HepG2 (cell line): ENCODE results near the gene WDR45B. TPM values are rescaled to one million over a fixed set of nuclear protein-coding genes. Genes with fewer than 3 reads are reported as not detected.
A peak's percentile ranks its signal among the peaks of the same experiment; 100 is the strongest.

Experiments
- CREM ChIP-seq, 2 experiments: sonication (generic) in 1 of 2; formaldehyde crosslinking in 1 of 2; IDR thresholded peaks; 2 replicates each; pipeline versions ENCODE4 v1.4.0 to v1.6.1; 2016 to 2020; ENCODE audit warnings: antibody characterized with exemption in 1 of 2, mild to moderate bottlenecking in 1 of 2, missing genetic modification reagents in 1 of 2
- ELF4 ChIP-seq: sonication (generic); formaldehyde crosslinking; IDR thresholded peaks from 2 replicates; pipeline ENCODE4 v1.5.0; 2020; ENCODE audit warnings: missing genetic modification reagents, mild to moderate bottlenecking, moderate library complexity, borderline replicate concordance
- HDAC1 ChIP-seq: sonication (generic); formaldehyde crosslinking; IDR thresholded peaks from 2 replicates; pipeline ENCODE4 v1.5.1; 2020; ENCODE audit warnings: mild to moderate bottlenecking, missing genetic modification reagents
- NKX3-1 ChIP-seq: sonication (generic); formaldehyde crosslinking; IDR thresholded peaks from 2 replicates; pipeline ENCODE4 v1.5.0; 2020; ENCODE audit warnings: missing genetic modification reagents
- RAD51 ChIP-seq: fragments of 450-650 bp; IDR thresholded peaks from 2 replicates; pipeline ENCODE4 v1.6.1; 2016; ENCODE audit warnings: borderline replicate concordance
- ZNF33A ChIP-seq: sonication (generic); formaldehyde crosslinking; IDR thresholded peaks from 2 replicates; pipeline ENCODE4 v1.5.1; 2020; ENCODE audit warnings: missing genetic modification reagents, mild to moderate bottlenecking, moderate library complexity, borderline replicate concordance
- polyA plus RNA-seq, 8 experiments: library from polyadenylated mRNA; depleted of rRNA in 3 of 8; stranded (reverse) in 7 of 8; unstranded in 1 of 8; fragments of >200 nt; fragmentation: Illumina TruSeq in 4 of 8; extraction: Trizol in 4 of 8; gene quantifications; 2 replicates each; pipeline versions ENCODE4 v1.2.1 to v1.2.3, GENCODE V29; 2011 to 2016; ENCODE audit warnings: low read depth in 4 of 8, missing spikeins in 1 of 8, mixed read lengths in 1 of 8; ENCODE audit not compliant: insufficient read depth in 1 of 8
- total RNA-seq, 5 experiments: library from RNA; depleted of rRNA; stranded (reverse); fragments of >200 nt; fragmentation: Illumina TruSeq; extraction: Trizol; gene quantifications; 2 replicates each; pipeline ENCODE4 v1.2.3, GENCODE V29; 2016; ENCODE audit warnings: low read depth in 1 of 5
- TF ChIP-seq, protein P1 (sequence below): sonication (generic); formaldehyde crosslinking; IDR thresholded peaks from one replicate; pipeline ENCODE4 v1.5.1; 2020; ENCODE audit warnings: mild to moderate bottlenecking, missing genetic modification reagents; ENCODE audit errors: not compliant biosample characterization
- TF ChIP-seq, protein P2 (sequence below): sonication (generic); formaldehyde crosslinking; IDR thresholded peaks from 2 replicates; pipeline ENCODE4 v1.4.0; 2020; ENCODE audit warnings: missing genetic modification reagents
- TF ChIP-seq, protein P3 (sequence below): sonication (generic); formaldehyde crosslinking; IDR thresholded peaks from 2 replicates; pipeline ENCODE4 v1.5.1; 2020; ENCODE audit warnings: missing genetic modification reagents, mild to moderate bottlenecking, borderline replicate concordance
- TF ChIP-seq, protein P4 (sequence below): IDR thresholded peaks from 2 replicates; pipeline ENCODE4 v1.6.1; 2016; ENCODE audit warnings: missing biosample characterization, missing genetic modification reagents, low read depth
- TF ChIP-seq, protein P5 (sequence below): sonication (generic); formaldehyde crosslinking; IDR thresholded peaks from 2 replicates; pipeline ENCODE4 v1.8.1; 2023; ENCODE audit warnings: missing genetic modification reagents, mild to moderate bottlenecking, borderline replicate concordance

The WDR45B gene
- total and polyA plus RNA-seq, 2 of the 13 experiments (the other 11 are each of a cell fraction or from before 2014, with no cell fraction given): 86.2 to 155 TPM

DNA sequence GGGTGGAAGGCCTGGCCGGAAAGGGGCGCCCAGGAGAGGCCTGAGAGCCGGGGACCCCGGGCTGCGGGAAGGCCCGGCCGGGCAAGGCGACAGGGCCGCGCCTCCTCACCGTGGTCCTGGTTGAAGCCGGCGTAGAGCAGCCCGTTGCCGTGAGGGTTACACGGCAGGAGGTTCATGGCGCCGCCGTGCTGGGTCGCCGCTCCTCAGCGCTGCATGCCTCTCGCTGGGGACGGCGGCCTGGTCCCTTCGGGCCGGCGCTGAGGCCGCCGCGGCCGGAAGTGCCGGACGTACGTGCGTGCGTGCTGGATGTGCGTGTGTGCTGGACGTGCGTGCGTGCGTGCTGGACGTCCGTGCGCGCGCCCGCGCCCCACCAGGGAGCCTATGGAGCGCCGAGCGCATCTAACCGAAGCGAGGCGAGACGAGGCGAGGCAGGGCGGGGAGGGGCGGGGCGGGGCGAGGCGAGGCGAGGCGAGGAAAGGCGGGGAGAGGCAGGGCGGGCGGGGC, at the start of gene WDR45B (continued):
- TF ChIP-seq, protein P1, sequence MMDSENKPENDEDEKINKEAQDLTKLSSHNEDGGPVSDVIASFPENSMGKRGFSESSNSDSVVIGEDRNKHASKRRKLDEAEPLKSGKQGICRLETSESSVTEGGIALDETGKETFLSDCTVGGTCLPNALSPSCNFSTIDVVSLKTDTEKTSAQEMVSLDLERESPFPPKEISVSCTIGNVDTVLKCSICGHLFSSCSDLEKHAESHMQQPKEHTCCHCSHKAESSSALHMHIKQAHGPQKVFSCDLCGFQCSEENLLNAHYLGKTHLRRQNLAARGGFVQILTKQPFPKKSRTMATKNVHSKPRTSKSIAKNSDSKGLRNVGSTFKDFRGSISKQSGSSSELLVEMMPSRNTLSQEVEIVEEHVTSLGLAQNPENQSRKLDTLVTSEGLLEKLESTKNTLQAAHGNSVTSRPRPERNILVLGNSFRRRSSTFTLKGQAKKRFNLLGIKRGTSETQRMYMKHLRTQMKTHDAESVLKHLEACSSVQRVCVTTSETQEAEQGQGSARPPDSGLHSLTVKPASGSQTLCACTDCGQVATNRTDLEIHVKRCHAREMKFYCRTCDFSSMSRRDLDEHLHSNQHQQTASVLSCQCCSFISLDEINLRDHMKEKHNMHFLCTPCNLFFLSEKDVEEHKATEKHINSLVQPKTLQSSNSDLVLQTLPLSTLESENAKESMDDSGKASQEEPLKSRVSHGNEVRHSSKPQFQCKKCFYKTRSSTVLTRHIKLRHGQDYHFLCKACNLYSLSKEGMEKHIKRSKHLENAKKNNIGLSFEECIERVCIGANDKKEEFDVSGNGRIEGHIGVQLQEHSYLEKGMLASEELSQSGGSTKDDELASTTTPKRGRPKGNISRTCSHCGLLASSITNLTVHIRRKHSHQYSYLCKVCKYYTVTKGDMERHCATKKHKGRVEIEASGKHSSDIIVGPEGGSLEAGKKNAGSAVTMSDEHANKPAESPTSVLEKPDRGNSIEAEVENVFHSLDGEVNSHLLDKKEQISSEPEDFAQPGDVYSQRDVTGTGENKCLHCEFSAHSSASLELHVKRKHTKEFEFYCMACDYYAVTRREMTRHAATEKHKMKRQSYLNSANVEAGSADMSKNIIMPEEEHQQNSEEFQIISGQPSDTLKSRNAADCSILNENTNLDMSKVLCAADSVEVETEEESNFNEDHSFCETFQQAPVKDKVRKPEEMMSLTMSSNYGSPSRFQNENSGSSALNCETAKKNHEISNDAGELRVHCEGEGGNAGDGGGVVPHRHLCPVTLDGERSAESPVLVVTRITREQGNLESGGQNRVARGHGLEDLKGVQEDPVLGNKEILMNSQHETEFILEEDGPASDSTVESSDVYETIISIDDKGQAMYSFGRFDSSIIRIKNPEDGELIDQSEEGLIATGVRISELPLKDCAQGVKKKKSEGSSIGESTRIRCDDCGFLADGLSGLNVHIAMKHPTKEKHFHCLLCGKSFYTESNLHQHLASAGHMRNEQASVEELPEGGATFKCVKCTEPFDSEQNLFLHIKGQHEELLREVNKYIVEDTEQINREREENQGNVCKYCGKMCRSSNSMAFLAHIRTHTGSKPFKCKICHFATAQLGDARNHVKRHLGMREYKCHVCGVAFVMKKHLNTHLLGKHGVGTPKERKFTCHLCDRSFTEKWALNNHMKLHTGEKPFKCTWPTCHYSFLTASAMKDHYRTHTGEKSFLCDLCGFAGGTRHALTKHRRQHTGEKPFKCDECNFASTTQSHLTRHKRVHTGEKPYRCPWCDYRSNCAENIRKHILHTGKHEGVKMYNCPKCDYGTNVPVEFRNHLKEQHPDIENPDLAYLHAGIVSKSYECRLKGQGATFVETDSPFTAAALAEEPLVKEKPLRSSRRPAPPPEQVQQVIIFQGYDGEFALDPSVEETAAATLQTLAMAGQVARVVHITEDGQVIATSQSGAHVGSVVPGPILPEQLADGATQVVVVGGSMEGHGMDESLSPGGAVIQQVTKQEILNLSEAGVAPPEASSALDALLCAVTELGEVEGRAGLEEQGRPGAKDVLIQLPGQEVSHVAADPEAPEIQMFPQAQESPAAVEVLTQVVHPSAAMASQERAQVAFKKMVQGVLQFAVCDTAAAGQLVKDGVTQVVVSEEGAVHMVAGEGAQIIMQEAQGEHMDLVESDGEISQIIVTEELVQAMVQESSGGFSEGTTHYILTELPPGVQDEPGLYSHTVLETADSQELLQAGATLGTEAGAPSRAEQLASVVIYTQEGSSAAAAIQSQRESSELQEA (CRISPR knock-in tag): peak; percentile 61
- TF ChIP-seq, protein P2, sequence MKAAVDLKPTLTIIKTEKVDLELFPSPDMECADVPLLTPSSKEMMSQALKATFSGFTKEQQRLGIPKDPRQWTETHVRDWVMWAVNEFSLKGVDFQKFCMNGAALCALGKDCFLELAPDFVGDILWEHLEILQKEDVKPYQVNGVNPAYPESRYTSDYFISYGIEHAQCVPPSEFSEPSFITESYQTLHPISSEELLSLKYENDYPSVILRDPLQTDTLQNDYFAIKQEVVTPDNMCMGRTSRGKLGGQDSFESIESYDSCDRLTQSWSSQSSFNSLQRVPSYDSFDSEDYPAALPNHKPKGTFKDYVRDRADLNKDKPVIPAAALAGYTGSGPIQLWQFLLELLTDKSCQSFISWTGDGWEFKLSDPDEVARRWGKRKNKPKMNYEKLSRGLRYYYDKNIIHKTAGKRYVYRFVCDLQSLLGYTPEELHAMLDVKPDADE (CRISPR knock-in tag): no peak
- TF ChIP-seq HDAC1 (CRISPR knock-in tag): peak; percentile 97
- no peak for TF ChIP-seq ELF4 (CRISPR knock-in tag)
- TF ChIP-seq NKX3-1: peak; percentile 84
- TF ChIP-seq, protein P3, sequence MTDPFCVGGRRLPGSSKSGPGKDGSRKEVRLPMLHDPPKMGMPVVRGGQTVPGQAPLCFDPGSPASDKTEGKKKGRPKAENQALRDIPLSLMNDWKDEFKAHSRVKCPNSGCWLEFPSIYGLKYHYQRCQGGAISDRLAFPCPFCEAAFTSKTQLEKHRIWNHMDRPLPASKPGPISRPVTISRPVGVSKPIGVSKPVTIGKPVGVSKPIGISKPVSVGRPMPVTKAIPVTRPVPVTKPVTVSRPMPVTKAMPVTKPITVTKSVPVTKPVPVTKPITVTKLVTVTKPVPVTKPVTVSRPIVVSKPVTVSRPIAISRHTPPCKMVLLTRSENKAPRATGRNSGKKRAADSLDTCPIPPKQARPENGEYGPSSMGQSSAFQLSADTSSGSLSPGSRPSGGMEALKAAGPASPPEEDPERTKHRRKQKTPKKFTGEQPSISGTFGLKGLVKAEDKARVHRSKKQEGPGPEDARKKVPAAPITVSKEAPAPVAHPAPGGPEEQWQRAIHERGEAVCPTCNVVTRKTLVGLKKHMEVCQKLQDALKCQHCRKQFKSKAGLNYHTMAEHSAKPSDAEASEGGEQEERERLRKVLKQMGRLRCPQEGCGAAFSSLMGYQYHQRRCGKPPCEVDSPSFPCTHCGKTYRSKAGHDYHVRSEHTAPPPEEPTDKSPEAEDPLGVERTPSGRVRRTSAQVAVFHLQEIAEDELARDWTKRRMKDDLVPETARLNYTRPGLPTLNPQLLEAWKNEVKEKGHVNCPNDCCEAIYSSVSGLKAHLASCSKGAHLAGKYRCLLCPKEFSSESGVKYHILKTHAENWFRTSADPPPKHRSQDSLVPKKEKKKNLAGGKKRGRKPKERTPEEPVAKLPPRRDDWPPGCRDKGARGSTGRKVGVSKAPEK: no peak
- TF ChIP-seq CREM (IDR thresholded peaks at IDR 0.05): no peak
- TF ChIP-seq CREM (CRISPR knock-in tag; IDR thresholded peaks at IDR 0.05): no peak
- TF ChIP-seq ZNF33A (CRISPR knock-in tag): no peak
- no peak for TF ChIP-seq RAD51
- TF ChIP-seq, protein P4, sequence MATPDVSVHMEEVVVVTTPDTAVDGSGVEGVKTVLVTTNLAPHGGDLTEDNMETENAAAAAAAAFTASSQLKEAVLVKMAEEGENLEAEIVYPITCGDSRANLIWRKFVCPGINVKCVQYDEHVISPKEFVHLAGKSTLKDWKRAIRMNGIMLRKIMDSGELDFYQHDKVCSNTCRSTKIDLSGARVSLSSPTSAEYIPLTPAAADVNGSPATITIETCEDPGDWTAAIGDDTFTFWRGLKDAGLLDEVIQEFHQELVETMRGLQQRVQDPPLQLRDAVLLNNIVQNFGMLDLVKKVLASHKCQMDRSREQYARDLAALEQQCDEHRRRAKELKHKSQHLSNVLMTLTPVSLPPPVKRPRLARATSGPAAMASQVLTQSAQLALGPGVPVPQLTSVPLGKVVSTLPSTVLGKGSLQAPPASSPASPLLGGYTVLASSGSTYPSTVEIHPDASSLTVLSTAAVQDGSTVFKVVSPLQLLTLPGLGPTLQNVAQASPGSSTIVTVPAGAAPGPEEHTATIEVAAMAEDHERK (CRISPR knock-in tag): peak; percentile 99
- TF ChIP-seq, protein P5, sequence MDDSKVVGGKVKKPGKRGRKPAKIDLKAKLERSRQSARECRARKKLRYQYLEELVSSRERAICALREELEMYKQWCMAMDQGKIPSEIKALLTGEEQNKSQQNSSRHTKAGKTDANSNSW (CRISPR knock-in tag): no peak
